HepG2 (cell line): ENCODE data around the gene DHRS11. TPM values are rescaled to one million over a fixed set of nuclear protein-coding genes. Genes with fewer than 3 reads are reported as not detected.

ENCODE experiments used
- ATAC-seq: fragments of 200-7000 bp; cut with Tn5 transposase; 3 replicates; pipeline ENCODE4 v1.9.1; 2020; ENCODE audit warnings: mild to moderate bottlenecking, moderate library complexity
- BruUV-seq: library from RNA; stranded (reverse); fragments of 400-500 nt; replicated peaks from 2 replicates; lab custom pipeline; 2021; lab: Mats Ljungman, UMichigan
- CTCF ChIA-PET: fragments of 300-600 bp; formaldehyde crosslinking; extraction: SDS; loops from one replicate; lab custom pipeline; 2021; ENCODE audit warnings: low total read pairs, inconsistent platforms, low intra/inter-chr PET ratio; lab: Yijun Ruan, JAX
- POLR2A ChIA-PET: fragments of 350-600 bp; sonication (Branson Sonifier 250); formaldehyde crosslinking; loops from one replicate; lab custom pipeline; 2020; ENCODE audit warnings: antibody characterized with exemption, inconsistent platforms; lab: Yijun Ruan, JAX
- DNase-seq: peaks from one replicate; pipeline ENCODE4 v3.0.0-alpha.2; 2015; ENCODE audit warnings: low spot score
- FAIRE-seq: peaks from 3 replicates; lab custom pipeline; 2011; peaks lifted over from hg19 to GRCh38; lab: Jason Lieb, UNC
- H2AFZ ChIP-seq: one replicate; pipeline ENCODE4 v1.6.1; 2011; ENCODE audit warnings: low read length, inconsistent platforms
- H3K27ac ChIP-seq: fragments of 300-600 bp; 3 replicates; pipeline ENCODE4 v1.8.0; 2011; ENCODE audit warnings: mixed run types, mild to moderate bottlenecking, mixed read lengths, low read length, inconsistent platforms; ENCODE audit not compliant: insufficient read depth; ENCODE audit errors: extremely low read length
- H3K27me3 ChIP-seq, 2 experiments: fragments of 200-600 bp in 1 of 2; 2 replicates in 1 of 2; 3 replicates in 1 of 2; pipeline versions ENCODE4 v1.6.0 to v1.8.0; 2011; ENCODE audit warnings: low read length in 2 of 2, mild to moderate bottlenecking in 2 of 2, moderate library complexity in 2 of 2, inconsistent platforms in 1 of 2; ENCODE audit not compliant: insufficient read depth in 2 of 2, control insufficient read depth in 1 of 2
- H3K36me3 ChIP-seq, 2 experiments: fragments of 200-600 bp in 1 of 2; replicated peaks in 1 of 2; 2 replicates in 1 of 2; 3 replicates in 1 of 2; pipeline versions ENCODE4 v1.5.1 to v1.8.0; 2011; ENCODE audit warnings: low read length in 2 of 2, inconsistent platforms in 1 of 2; ENCODE audit not compliant: insufficient read depth in 2 of 2, control insufficient read depth in 1 of 2
- H3K4me1 ChIP-seq: 2 replicates; pipeline ENCODE4 v1.5.1; 2012; ENCODE audit warnings: low read length, inconsistent platforms; ENCODE audit not compliant: insufficient read depth
- H3K4me2 ChIP-seq: 2 replicates; pipeline ENCODE4 v1.6.0; 2011; ENCODE audit warnings: low read depth, low read length, inconsistent platforms
- H3K4me3 ChIP-seq, 3 experiments: fragments of 200-600 bp in 1 of 3; sonication (generic), shearing (Covaris generic) in 1 of 3; replicated peaks in 1 of 3; 2 replicates each; pipeline ENCODE4 v1.5.1; 2011 to 2016; ENCODE audit warnings: low read length in 3 of 3, inconsistent platforms in 2 of 3, low read depth in 2 of 3, mild to moderate bottlenecking in 2 of 3, control low read depth in 1 of 3, mixed read lengths in 1 of 3; ENCODE audit not compliant: insufficient read depth in 1 of 3
- H3K79me2 ChIP-seq: one replicate; pipeline ENCODE4 v1.6.1; 2011; ENCODE audit warnings: low read length, inconsistent platforms; ENCODE audit not compliant: insufficient read depth
- H3K9ac ChIP-seq: 2 replicates; pipeline ENCODE4 v1.6.0; 2011; ENCODE audit warnings: mild to moderate bottlenecking, low read depth, low read length, inconsistent platforms; ENCODE audit not compliant: insufficient read depth
- H3K9me3 ChIP-seq: 2 replicates; pipeline ENCODE4 v1.5.1; 2012; ENCODE audit warnings: mild to moderate bottlenecking, low read length
- H4K20me1 ChIP-seq: 2 replicates; pipeline ENCODE4 v1.6.0; 2011; ENCODE audit warnings: inconsistent platforms, mild to moderate bottlenecking, low read length, moderate library complexity; ENCODE audit not compliant: insufficient read depth
- AHDC1 ChIP-seq: sonication (generic); formaldehyde crosslinking; IDR thresholded peaks from 2 replicates; pipeline ENCODE4 v1.5.1; 2020; ENCODE audit warnings: mild to moderate bottlenecking, missing genetic modification reagents, borderline replicate concordance
- ATF6 ChIP-seq: sonication (generic); formaldehyde crosslinking; conservative IDR thresholded peaks from 2 replicates; pipeline ENCODE4 v1.4.0; 2020; ENCODE audit warnings: missing genetic modification reagents
- BATF2 ChIP-seq: sonication (generic); formaldehyde crosslinking; IDR thresholded peaks from 2 replicates; pipeline ENCODE4 v1.8.0; 2022; ENCODE audit warnings: mild to moderate bottlenecking, missing genetic modification reagents, moderate library complexity
- HNRNPH1 ChIP-seq: fragments of 200-400 bp; formaldehyde crosslinking; optimal IDR thresholded peaks from 2 replicates; pipeline ENCODE3; 2017; ENCODE audit warnings: mild to moderate bottlenecking, low read depth, low read length
- RNF2 ChIP-seq: fragments of 450-650 bp; conservative IDR thresholded peaks from 2 replicates; pipeline ENCODE4 v1.6.1; 2016; ENCODE audit warnings: low read depth
- SMAD9 ChIP-seq: sonication (generic); formaldehyde crosslinking; IDR thresholded peaks from 2 replicates; pipeline ENCODE4 v1.5.1; 2020; ENCODE audit warnings: mild to moderate bottlenecking, missing genetic modification reagents
- ZMYM2 ChIP-seq: sonication (generic); formaldehyde crosslinking; IDR thresholded peaks from 2 replicates; pipeline ENCODE4 v1.8.0; 2022; ENCODE audit warnings: mild to moderate bottlenecking, missing genetic modification reagents
- ZNF550 ChIP-seq: sonication (generic); formaldehyde crosslinking; IDR thresholded peaks from 2 replicates; pipeline ENCODE4 v1.4.0; 2020; ENCODE audit warnings: mild to moderate bottlenecking, missing genetic modification reagents, borderline replicate concordance
- WGBS: methylation state at CpG from one replicate; pipeline ENCODE4 v1.1.6; 2017; ENCODE audit warnings: low lambda C conversion rate; 5-methylcytosine and 5-hydroxymethylcytosine counted together
- in situ Hi-C: cut with HindIII; loops from 2 replicates; pipeline ENCODE4 v1.10.0; 2017; ENCODE audit warnings: low pct_unique_long_range_greater_than_20kb; ENCODE audit not compliant: extremely low pct_ligation_motif_present
- intact Hi-C: fragments of 100-400 bp; cut with micrococcal nuclease; formaldehyde crosslinking; loops from one replicate; pipeline ENCODE4 v1.10.0; 2022; ENCODE audit not compliant: unreplicated experiment
- polyA plus RNA-seq, 8 experiments: library from polyadenylated mRNA; depleted of rRNA in 3 of 8; stranded (reverse) in 7 of 8; unstranded in 1 of 8; fragments of >200 nt; fragmentation: Illumina TruSeq in 4 of 8; extraction: Trizol in 4 of 8; gene quantifications; 2 replicates each; pipeline versions ENCODE4 v1.2.1 to v1.2.3, GENCODE V29; 2011 to 2016; ENCODE audit warnings: low read depth in 4 of 8, missing spikeins in 1 of 8, mixed read lengths in 1 of 8; ENCODE audit not compliant: insufficient read depth in 1 of 8
- total RNA-seq, 5 experiments: library from RNA; depleted of rRNA; stranded (reverse); fragments of >200 nt; fragmentation: Illumina TruSeq; extraction: Trizol; gene quantifications; 2 replicates each; pipeline ENCODE4 v1.2.3, GENCODE V29; 2016; ENCODE audit warnings: low read depth in 1 of 5

DHRS11 gene
- total and polyA plus RNA-seq, 2 of the 13 experiments (the other 11 are each of a cell fraction or from before 2014, with no cell fraction given), result 28.4 to 41.9 TPM

GRCh38 chr17:36594626-36595401 lies 3.1 kb downstream of the DHRS11 start:
- CTCF ChIA-PET, result no interaction called here
- H3K27me3 ChIP-seq, result no peaks in the 10 kb centered on the region; a peak in 1 of 5 replicates
- H3K4me1 ChIP-seq, result peaks cover 38% of the 10 kb centered on the region
- ATAC-seq (no peak), FAIRE-seq (no peak), DNase-seq (no peak)
- in situ Hi-C loops, result no loop called here
- no peak overlapping the region for H3K4me2 ChIP-seq
- H3K36me3 ChIP-seq, result peaks cover 7% of the 10 kb centered on the region in 2 experiments; a peak in 4 of 5 replicates
- no peak for TF ChIP-seq HNRNPH1
- no peak for TF ChIP-seq BATF2 (CRISPR knock-in tag)
- no peak for TF ChIP-seq SMAD9 (CRISPR knock-in tag)
- no peak for TF ChIP-seq RNF2
- no peak overlapping the region for H3K27ac ChIP-seq
- 97% methylated on average over 8 of the region's 13 CpGs for WGBS
- no peaks in the 10 kb centered on the region for H4K20me1 ChIP-seq
- no peak overlapping the region for H2AFZ ChIP-seq
- no peak overlapping the region for H3K4me3 ChIP-seq
- POLR2A ChIA-PET, result interaction anchor here (1.1 kb wide), 1 partner anchor 49 kb away, joined by 3 read pairs; no protein-coding TSS in a partner anchor
- no TSS peak for BruUV-seq
- no peaks in the 10 kb centered on the region for H3K9me3 ChIP-seq
- peaks cover 15% of the 10 kb centered on the region for H3K79me2 ChIP-seq
- intact Hi-C loops, result loop anchor here (5.0 kb wide), 1 partner anchor 48 kb away; no protein-coding TSS in a partner anchor
- no peak overlapping the region for H3K9ac ChIP-seq

GRCh38 chr17:36597226-36597625 lies 5.5 kb downstream of the DHRS11 start:
- Histone ChIP-seq H3K9ac (no peak overlapping the region), H2AFZ (no peak overlapping the region), H3K27ac (no peak overlapping the region), H3K9me3 (no peaks in the 10 kb centered on the region), H3K36me3 (peaks cover 6 to 9% of the 10 kb centered on the region in 2 experiments; a peak in 4 of 5 replicates), H3K4me3 (no peak overlapping the region), H3K79me2 (peaks cover 20% of the 10 kb centered on the region), H3K27me3 (no peaks in the 10 kb centered on the region; a peak in 1 of 5 replicates), H3K4me1 (peaks cover 41% of the 10 kb centered on the region), H4K20me1 (no peaks in the 10 kb centered on the region), H3K4me2 (no peak overlapping the region)
- ChIA-PET CTCF (no interaction called here), POLR2A (no interaction called here)
- in situ Hi-C loops, result no loop called here
- DNase-seq, result no peak
- intact Hi-C loops, result no loop called here
- ATAC-seq, result no peak
- BruUV-seq, result no TSS peak
- 92% methylated on average over 4 of the region's 6 CpGs for WGBS
- no peak for FAIRE-seq
- TF ChIP-seq ZNF550 (CRISPR knock-in tag) (no peak), ATF6 (CRISPR knock-in tag) (no peak), AHDC1 (no peak), ZMYM2 (CRISPR knock-in tag) (no peak)
